Measurements from ENCODE around the gene CYTIP.

DNA sequence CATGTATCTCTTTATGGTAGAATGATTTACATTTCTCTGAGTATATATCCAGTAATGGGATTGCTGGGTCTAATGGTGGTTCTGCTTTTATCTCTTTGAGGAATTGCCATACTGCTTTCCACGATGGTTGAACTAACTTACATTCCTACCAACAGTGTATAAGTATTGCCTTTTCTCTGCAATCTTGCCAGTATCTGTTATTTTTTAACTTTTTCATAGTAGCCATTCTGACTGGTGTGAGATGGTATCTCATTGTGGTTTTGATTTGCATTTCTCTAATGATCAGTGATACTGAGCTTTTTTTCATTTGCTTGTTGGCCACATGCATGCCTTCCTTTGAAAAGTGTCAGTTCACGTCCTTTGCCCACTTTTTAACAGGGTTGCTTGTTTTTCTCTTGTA, 55.1 kb downstream of the CYTIP start:
- no peak for TF ChIP-seq POLR2A (IDR thresholded peaks at IDR 0.05; ENCODE audit: low read length)
- TF ChIP-seq, protein P1, sequence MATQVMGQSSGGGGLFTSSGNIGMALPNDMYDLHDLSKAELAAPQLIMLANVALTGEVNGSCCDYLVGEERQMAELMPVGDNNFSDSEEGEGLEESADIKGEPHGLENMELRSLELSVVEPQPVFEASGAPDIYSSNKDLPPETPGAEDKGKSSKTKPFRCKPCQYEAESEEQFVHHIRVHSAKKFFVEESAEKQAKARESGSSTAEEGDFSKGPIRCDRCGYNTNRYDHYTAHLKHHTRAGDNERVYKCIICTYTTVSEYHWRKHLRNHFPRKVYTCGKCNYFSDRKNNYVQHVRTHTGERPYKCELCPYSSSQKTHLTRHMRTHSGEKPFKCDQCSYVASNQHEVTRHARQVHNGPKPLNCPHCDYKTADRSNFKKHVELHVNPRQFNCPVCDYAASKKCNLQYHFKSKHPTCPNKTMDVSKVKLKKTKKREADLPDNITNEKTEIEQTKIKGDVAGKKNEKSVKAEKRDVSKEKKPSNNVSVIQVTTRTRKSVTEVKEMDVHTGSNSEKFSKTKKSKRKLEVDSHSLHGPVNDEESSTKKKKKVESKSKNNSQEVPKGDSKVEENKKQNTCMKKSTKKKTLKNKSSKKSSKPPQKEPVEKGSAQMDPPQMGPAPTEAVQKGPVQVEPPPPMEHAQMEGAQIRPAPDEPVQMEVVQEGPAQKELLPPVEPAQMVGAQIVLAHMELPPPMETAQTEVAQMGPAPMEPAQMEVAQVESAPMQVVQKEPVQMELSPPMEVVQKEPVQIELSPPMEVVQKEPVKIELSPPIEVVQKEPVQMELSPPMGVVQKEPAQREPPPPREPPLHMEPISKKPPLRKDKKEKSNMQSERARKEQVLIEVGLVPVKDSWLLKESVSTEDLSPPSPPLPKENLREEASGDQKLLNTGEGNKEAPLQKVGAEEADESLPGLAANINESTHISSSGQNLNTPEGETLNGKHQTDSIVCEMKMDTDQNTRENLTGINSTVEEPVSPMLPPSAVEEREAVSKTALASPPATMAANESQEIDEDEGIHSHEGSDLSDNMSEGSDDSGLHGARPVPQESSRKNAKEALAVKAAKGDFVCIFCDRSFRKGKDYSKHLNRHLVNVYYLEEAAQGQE (IDR thresholded peaks at IDR 0.05): no peak
- TF ChIP-seq, protein P2, sequence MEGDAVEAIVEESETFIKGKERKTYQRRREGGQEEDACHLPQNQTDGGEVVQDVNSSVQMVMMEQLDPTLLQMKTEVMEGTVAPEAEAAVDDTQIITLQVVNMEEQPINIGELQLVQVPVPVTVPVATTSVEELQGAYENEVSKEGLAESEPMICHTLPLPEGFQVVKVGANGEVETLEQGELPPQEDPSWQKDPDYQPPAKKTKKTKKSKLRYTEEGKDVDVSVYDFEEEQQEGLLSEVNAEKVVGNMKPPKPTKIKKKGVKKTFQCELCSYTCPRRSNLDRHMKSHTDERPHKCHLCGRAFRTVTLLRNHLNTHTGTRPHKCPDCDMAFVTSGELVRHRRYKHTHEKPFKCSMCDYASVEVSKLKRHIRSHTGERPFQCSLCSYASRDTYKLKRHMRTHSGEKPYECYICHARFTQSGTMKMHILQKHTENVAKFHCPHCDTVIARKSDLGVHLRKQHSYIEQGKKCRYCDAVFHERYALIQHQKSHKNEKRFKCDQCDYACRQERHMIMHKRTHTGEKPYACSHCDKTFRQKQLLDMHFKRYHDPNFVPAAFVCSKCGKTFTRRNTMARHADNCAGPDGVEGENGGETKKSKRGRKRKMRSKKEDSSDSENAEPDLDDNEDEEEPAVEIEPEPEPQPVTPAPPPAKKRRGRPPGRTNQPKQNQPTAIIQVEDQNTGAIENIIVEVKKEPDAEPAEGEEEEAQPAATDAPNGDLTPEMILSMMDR (IDR thresholded peaks at IDR 0.05): no peak
- TF ChIP-seq MAZ (IDR thresholded peaks at IDR 0.05; ENCODE audit: borderline replicate concordance, low read depth, low read length): no peak
- TF ChIP-seq ZC3H11A (IDR thresholded peaks at IDR 0.05): no peak
- no peak for TF ChIP-seq JUNB (IDR thresholded peaks at IDR 0.05)
- no peak for TF ChIP-seq CEBPB (IDR thresholded peaks at IDR 0.05)
- TF ChIP-seq KDM1A (IDR thresholded peaks at IDR 0.05; ENCODE audit: low read depth): no peak
- TF ChIP-seq, protein P3, sequence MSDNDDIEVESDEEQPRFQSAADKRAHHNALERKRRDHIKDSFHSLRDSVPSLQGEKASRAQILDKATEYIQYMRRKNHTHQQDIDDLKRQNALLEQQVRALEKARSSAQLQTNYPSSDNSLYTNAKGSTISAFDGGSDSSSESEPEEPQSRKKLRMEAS (IDR thresholded peaks at IDR 0.05): no peak
- TF ChIP-seq EP300 (IDR thresholded peaks at IDR 0.05): no peak

All from A549 (cell line).